H9 (cell line): ENCODE measurements around the gene ING5. TPM values are rescaled to one million over a fixed set of nuclear protein-coding genes. Genes with fewer than 3 reads are reported as not detected.

Experiments
- DNase-seq: peaks from one replicate; pipeline ENCODE4 v3.0.0-alpha.2; 2017
- H2AFZ ChIP-seq: one replicate; pipeline ENCODE4 v1.6.1; 2013; ENCODE audit warnings: mild to moderate bottlenecking, low read length, control low read depth, moderate library complexity
- H2AK5ac ChIP-seq: 2 replicates; pipeline ENCODE4 v1.6.1; 2013; ENCODE audit warnings: low read length, control low read depth, mixed read lengths; ENCODE audit not compliant: insufficient read length
- H2BK120ac ChIP-seq: one replicate; pipeline ENCODE4 v1.6.1; 2013; ENCODE audit warnings: low read depth, mild to moderate bottlenecking, low read length, control low read depth, inconsistent platforms; ENCODE audit not compliant: poor library complexity, severe bottlenecking
- H2BK12ac ChIP-seq: 2 replicates; pipeline ENCODE4 v1.6.1; 2013; ENCODE audit warnings: low read length, control low read depth, mixed read lengths, low read depth; ENCODE audit not compliant: insufficient read length
- H2BK15ac ChIP-seq: 2 replicates; pipeline ENCODE4 v1.6.1; 2013; ENCODE audit warnings: low read depth, low read length, control low read depth
- H2BK20ac ChIP-seq: one replicate; pipeline ENCODE4 v1.6.1; 2013; ENCODE audit warnings: low read depth, mild to moderate bottlenecking, low read length, control low read depth, inconsistent platforms; ENCODE audit not compliant: poor library complexity, severe bottlenecking
- H2BK5ac ChIP-seq: 2 replicates; pipeline ENCODE4 v1.6.1; 2013; ENCODE audit warnings: low read length, control low read depth, mixed read lengths; ENCODE audit not compliant: insufficient read length
- H3K14ac ChIP-seq: 2 replicates; pipeline ENCODE4 v1.6.1; 2013; ENCODE audit warnings: low read length, control low read depth; ENCODE audit not compliant: insufficient read depth
- H3K18ac ChIP-seq: 2 replicates; pipeline ENCODE4 v1.6.1; 2013; ENCODE audit warnings: low read depth, mild to moderate bottlenecking, mixed read lengths, low read length, control low read depth; ENCODE audit not compliant: insufficient read length
- H3K23ac ChIP-seq: 2 replicates; pipeline ENCODE4 v1.6.1; 2013; ENCODE audit warnings: low read length, control low read depth, mixed read lengths, low read depth; ENCODE audit not compliant: insufficient read length
- H3K23me2 ChIP-seq: 2 replicates; pipeline ENCODE4 v1.6.1; 2013; ENCODE audit warnings: low read depth, mild to moderate bottlenecking, mixed read lengths, low read length, control low read depth; ENCODE audit not compliant: insufficient read length, poor library complexity, severe bottlenecking
- H3K27ac ChIP-seq: 2 replicates; pipeline ENCODE4 v1.5.1; 2013; ENCODE audit warnings: low read length, control low read depth, mixed read lengths, low read depth; ENCODE audit not compliant: insufficient read length
- H3K27me3 ChIP-seq: 2 replicates; pipeline ENCODE4 v1.6.1; 2013; ENCODE audit warnings: low read length, control low read depth, inconsistent platforms; ENCODE audit not compliant: insufficient read depth
- H3K4ac ChIP-seq: 2 replicates; pipeline ENCODE4 v1.6.1; 2013; ENCODE audit warnings: low read depth, mild to moderate bottlenecking, control low read depth, inconsistent platforms, low read length, moderate library complexity
- H3K4me1 ChIP-seq: 2 replicates; pipeline ENCODE4 v1.6.1; 2013; ENCODE audit warnings: low read length, control low read depth, inconsistent platforms; ENCODE audit not compliant: insufficient read depth
- H3K4me2 ChIP-seq: 2 replicates; pipeline ENCODE4 v1.6.1; 2013; ENCODE audit warnings: low read length, control low read depth, mixed read lengths; ENCODE audit not compliant: insufficient read length, insufficient read depth
- H3K56ac ChIP-seq: 2 replicates; pipeline ENCODE4 v1.6.1; 2013; ENCODE audit warnings: low read depth, mild to moderate bottlenecking, mixed read lengths, low read length, control low read depth; ENCODE audit not compliant: insufficient read length
- H3K79me1 ChIP-seq: 2 replicates; pipeline ENCODE4 v1.6.1; 2013; ENCODE audit warnings: low read depth, mild to moderate bottlenecking, moderate library complexity, low read length, control low read depth, inconsistent platforms; ENCODE audit not compliant: insufficient read depth, poor library complexity, severe bottlenecking
- H3K79me2 ChIP-seq: 2 replicates; pipeline ENCODE4 v1.6.1; 2013; ENCODE audit warnings: low read length, control low read depth, inconsistent platforms; ENCODE audit not compliant: insufficient read depth
- H3K9ac ChIP-seq: 2 replicates; pipeline ENCODE4 v1.6.1; 2013; ENCODE audit warnings: low read length, control low read depth, mixed read lengths; ENCODE audit not compliant: insufficient read length; ENCODE audit errors: extremely low read depth
- H3K9me3 ChIP-seq: one replicate; pipeline ENCODE4 v1.6.1; 2013; ENCODE audit warnings: low read depth, low read length, inconsistent platforms; ENCODE audit not compliant: control insufficient read depth
- H3T11ph ChIP-seq: one replicate; pipeline ENCODE4 v1.6.1; 2013; ENCODE audit warnings: mild to moderate bottlenecking, low read length, control low read depth, inconsistent platforms
- H4K20me1 ChIP-seq: one replicate; pipeline ENCODE4 v1.6.1; 2013; ENCODE audit not compliant: control insufficient read depth, insufficient read length, insufficient read depth
- H4K5ac ChIP-seq: 2 replicates; pipeline ENCODE4 v1.6.1; 2013; ENCODE audit warnings: low read depth, mild to moderate bottlenecking, mixed read lengths, low read length, control low read depth; ENCODE audit not compliant: insufficient read length
- H4K8ac ChIP-seq: replicated peaks from 2 replicates; pipeline ENCODE4 v1.6.1; 2013; ENCODE audit warnings: low read length, control low read depth, mixed read lengths, low read depth; ENCODE audit not compliant: insufficient read length
- H4K91ac ChIP-seq: 2 replicates; pipeline ENCODE4 v1.6.1; 2013; ENCODE audit warnings: low read depth, mild to moderate bottlenecking, moderate library complexity, mixed read lengths, low read length, control low read depth; ENCODE audit not compliant: insufficient read length
- H3K27ac Mint-ChIP-seq, 3 experiments: 2 replicates in 2 of 3; 3 replicates in 1 of 3; pipeline ENCODE4 v1.8.0; 2020 to 2021; ENCODE audit warnings: mixed read lengths in 3 of 3, mild to moderate bottlenecking in 1 of 3, moderate library complexity in 1 of 3
- H3K27me3 Mint-ChIP-seq: 2 replicates; pipeline ENCODE4 v1.8.0; 2021; ENCODE audit warnings: low read depth, mild to moderate bottlenecking, moderate library complexity, mixed read lengths
- H3K36me3 Mint-ChIP-seq, 3 experiments: 2 replicates in 2 of 3; 3 replicates in 1 of 3; pipeline ENCODE4 v1.8.0; 2020 to 2021; ENCODE audit warnings: low read depth in 3 of 3, mixed read lengths in 3 of 3; ENCODE audit not compliant: insufficient read depth in 1 of 3
- H3K4me1 Mint-ChIP-seq, 2 experiments: 2 replicates each; pipeline ENCODE4 v1.8.0; 2020; ENCODE audit warnings: mixed read lengths in 2 of 2
- H3K4me3 Mint-ChIP-seq, 2 experiments: 2 replicates in 1 of 2; 3 replicates in 1 of 2; pipeline ENCODE4 v1.8.0; 2020 to 2021; ENCODE audit warnings: mild to moderate bottlenecking in 2 of 2, mixed read lengths in 2 of 2, moderate library complexity in 1 of 2
- H3K9me3 Mint-ChIP-seq, 2 experiments: 2 replicates in 1 of 2; 3 replicates in 1 of 2; pipeline ENCODE4 v1.8.0; 2020; ENCODE audit warnings: mild to moderate bottlenecking in 2 of 2, mixed read lengths in 2 of 2, moderate library complexity in 1 of 2
- CTCF ChIP-seq: fragments of 200-600 bp; sonication (generic); conservative IDR thresholded peaks from 3 replicates; pipeline ENCODE4 v1.8.0; 2021; ENCODE audit warnings: antibody characterized with exemption, mild to moderate bottlenecking
- WGBS: extraction: QIAGEN DNeasy Blood & Tissue Kit; methylation state at CpG from one replicate; pipeline ENCODE4 v1.1.7; 2013; ENCODE audit warnings: missing lambda C conversion rate, low lambda C conversion rate, mixed read lengths; ENCODE audit not compliant: insufficient read length; ENCODE audit errors: extremely low coverage; 5-methylcytosine and 5-hydroxymethylcytosine counted together
- total RNA-seq: library from RNA; stranded (reverse); gene quantifications from 2 replicates; pipeline ENCODE4 v1.2.1, GENCODE V29; 2021

Gene ING5
- total RNA-seq, 1 experiment from 2014 or later, result 66.0 TPM

DNA sequence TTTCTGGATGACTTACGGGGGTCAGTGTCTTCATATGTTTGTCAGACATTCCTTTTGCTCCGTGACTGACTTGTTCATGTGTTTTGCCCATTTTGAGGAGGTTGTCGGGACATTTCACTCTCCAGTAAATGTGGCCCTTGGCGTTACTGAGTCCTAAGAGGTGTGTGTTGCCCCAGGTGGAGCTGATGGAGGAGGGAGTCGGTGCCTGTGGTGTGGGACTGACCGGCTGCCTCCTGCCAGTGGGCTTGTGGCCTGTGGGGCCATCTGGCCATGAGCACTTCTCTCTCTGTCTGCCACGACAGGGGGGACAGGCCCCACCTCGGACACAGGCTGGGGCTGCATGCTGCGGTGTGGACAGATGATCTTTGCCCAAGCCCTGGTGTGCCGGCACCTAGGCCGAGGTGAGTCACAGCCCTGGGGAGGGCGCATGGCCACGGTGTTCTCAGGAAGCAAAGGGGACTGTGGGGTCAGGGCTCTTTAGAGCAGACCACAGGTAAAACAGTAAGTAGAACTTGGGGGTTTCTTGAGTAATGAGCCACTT, 48.6 kb upstream of the ING5 start:
- H3K4ac ChIP-seq, result no peak overlapping the region
- H2BK120ac ChIP-seq, result no peak overlapping the region
- H3K79me1 ChIP-seq, result peaks cover 8% of the 10 kb centered on the region
- no peak overlapping the region for H3K56ac ChIP-seq
- H2BK15ac ChIP-seq, result no peak overlapping the region
- H2BK20ac ChIP-seq, result no peak overlapping the region
- Mint-ChIP-seq H3K4me1 (peaks cover 17 to 22% of the 10 kb centered on the region in 2 experiments), H3K27ac (no peak overlapping the region), H3K9me3 (no peaks in the 10 kb centered on the region), H3K27me3 (no peaks in the 10 kb centered on the region), H3K4me3 (no peak overlapping the region), H3K36me3 (peaks cover 30 to 67% (median 60%) of the 10 kb centered on the region in 3 experiments)
- no peak overlapping the region for H2AFZ ChIP-seq
- no peak overlapping the region for H3K14ac ChIP-seq
- H3K9ac ChIP-seq, result no peak overlapping the region
- no peak overlapping the region for H4K5ac ChIP-seq
- no peaks in the 10 kb centered on the region for H3K27me3 ChIP-seq
- no peaks in the 10 kb centered on the region for H4K20me1 ChIP-seq
- peaks cover 10% of the 10 kb centered on the region; the same call in 1 of the 2 replicates for H3K79me2 ChIP-seq
- no peak for DNase-seq
- no peak overlapping the region for H2BK5ac ChIP-seq
- no CpG with 5 or more reads among the region's 13 CpGs for WGBS
- H3K23me2 ChIP-seq, result no peaks in the 10 kb centered on the region
- H3K27ac ChIP-seq, result no peak overlapping the region
- no peak overlapping the region for H3K4me2 ChIP-seq
- H3K4me1 ChIP-seq, result peaks cover 4% of the 10 kb centered on the region; the same call in 1 of the 2 replicates
- H3K23ac ChIP-seq, result no peak overlapping the region
- no peak overlapping the region for H2BK12ac ChIP-seq
- no peak overlapping the region for H2AK5ac ChIP-seq
- H3K9me3 ChIP-seq, result no peaks in the 10 kb centered on the region
- H4K8ac ChIP-seq, result no peak overlapping the region
- no peak overlapping the region for H4K91ac ChIP-seq
- no peak overlapping the region for H3K18ac ChIP-seq
- TF ChIP-seq CTCF, result no peak
- no peak overlapping the region for H3T11ph ChIP-seq
